NCI-H2196 (cell line): ENCODE results near the gene TJAP1.

ENCODE experiments used
- DNase-seq: peaks from one replicate; lab custom pipeline; 2025; ENCODE audit not compliant: unreplicated experiment; lab: John Stamatoyannopoulos, UW

TJAP1 gene

GRCh38 chr6:43504756-43505593 is 27.6 kb downstream of the TJAP1 start:
- no peak for DNase-seq

DNA sequence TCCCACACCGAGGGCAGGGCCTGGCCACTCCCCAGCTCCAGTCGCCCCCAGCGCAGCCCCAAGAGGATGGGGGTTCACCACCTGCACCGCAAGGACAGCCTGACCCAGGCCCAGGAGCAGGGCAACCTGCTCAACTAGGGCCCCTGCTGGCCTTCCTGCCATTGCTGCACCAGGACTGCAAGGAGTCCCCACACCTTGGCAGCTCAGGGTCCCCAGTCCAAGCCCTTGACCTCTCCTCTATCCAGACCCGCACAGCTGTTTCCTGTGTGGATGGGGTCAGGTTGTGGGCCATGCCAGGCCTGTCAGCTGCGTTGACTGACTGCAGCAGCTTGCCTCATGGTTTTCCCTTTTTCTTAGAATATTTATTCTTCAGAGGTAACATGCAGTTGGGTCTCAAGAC is 28.3 kb downstream of the TJAP1 start:
- DNase-seq = no peak

DNA sequence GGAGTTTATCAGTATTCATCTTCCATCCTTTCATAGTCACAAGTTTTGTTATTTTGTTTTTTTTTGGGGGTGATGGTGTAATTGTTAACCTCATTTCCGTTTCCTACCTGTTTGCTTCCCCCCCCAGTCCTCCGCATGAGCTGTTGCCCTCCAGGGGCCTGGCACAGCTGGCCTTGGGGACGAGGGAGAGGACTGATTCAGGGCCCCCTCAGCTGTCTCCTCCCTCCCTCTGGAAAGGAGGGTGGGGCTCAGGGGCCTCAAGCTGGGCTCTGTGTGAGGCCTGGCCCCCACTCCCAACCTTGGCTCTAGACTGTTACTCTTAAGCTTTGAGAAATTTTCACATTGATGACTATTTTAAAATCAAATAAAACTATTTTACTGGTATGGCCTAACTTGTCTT is 28.8 kb downstream of the TJAP1 start:
- no peak for DNase-seq

DNA sequence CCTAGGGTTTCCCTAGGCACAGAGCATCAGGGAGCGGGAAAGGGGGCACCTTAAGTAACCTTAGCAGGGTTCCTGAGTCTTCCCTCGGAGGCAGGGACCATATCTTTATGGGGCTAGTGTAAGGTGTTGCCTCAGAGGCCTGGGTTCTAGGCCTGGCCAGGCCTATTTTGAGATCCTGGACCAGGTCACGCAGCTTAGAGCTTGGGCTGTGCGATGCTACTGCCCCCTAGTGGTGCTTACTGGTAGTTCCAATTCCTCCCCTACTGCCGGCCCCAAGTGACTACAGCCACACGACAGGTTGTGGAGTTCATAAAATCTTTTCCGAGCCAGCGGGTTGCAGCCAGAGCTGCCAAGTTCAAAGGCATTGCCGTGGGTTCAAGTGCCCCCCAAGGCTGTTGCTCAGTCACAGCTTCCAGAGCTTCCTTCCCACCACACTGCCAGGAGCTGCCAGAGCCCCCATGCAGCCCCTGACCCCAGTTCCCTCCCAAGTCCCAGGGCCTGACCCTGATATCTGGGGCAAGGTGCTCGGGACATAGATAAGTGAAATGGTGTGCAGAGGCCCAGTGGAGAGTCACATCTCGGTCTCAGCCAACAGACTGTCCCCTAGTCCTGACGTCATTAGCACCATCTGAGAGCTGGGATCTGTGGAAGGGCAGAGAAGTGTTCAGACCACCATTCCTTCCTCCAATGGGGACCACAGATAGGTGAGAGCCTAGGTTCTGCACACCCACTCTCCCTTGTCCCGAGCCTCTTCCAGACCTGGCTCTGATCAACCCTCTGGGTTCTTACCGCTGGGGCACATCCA is 29.5 kb downstream of the TJAP1 start:
- DNase-seq = peak; percentile 81

DNA sequence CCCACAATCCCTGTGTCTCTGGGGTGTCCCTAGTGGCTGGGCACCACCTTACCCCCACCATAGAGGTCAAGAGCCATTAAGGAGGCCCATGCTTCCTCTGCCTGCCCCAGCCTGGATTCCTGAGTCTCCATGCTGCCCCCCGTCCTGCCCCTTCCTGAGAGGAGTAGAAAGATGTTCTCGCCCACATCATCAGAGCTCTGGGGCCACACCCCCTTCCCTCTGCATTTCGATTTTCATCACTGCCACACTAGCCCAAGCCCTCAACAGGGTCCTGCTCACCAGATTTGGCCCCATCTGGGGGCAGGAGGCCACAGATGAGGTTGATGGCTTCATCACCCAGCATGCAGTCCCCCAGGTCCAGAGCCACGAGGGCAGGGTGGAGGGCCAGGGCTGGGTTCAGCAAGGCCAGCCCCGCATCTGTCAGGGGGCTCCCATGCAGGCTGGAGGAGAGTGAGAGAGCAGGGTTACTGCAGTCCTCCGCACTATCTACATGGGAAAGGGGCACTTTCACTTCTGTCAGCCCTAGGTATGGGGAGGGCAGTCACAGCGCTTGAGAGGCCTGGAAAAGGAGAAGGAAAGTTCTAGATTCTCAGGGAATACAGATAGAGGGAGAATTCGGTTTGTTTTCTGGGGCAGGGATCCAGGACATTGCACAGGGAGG is 31.2 kb downstream of the TJAP1 start:
- no peak for DNase-seq

- DNase-seq = no peak
These were observed 32.0 kb downstream of the TJAP1 start for GRCh38 chr6:43509142-43509983.

DNA sequence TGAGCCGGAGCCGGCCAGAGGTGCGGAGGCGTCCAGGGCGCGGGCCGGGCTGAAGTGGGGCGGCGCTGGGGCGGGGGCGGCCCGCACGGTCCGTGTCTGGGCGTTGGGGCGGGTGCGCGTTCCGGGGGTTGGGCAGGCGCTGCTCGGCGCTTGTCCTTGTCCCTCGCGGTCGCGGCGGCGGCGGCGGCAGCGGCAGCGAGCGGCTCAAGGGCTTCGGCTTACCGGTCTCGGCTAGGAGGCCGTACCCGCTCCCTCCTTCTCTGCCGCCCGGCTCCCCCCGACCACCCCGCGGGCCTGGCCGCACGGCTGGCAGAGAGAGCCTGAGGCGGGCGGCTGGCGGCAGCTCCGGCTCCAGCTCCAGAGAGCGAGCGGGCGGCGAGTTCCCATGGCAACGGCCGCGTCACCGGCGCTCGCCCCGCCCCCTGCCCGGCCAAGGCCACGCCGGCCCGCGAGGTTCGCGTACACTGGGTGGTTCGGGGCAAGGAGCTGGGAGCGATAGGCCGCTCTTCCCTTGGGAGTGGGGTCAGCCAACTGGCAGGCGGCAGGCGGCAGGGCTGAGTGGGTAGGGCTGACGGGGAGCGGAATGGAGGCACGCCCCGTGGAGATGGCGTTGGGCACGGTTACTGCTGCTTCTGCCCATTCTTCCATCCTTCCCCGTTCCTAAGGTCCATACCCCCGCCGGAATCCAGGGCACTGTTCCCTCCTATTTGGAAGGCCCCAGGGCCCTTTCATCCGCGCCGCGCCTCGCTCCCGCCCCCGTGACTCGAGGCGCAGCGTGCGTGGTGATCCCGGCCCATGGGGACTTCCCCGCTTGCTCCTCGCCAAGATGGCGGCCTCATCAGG is 32.8 kb downstream of the TJAP1 start, which contains the start of gene LRRC73:
LRRC73 (minus strand) TSS at position 363 of the 843 bp plus-strand sequence. CDS start 561 bp downstream, outside the sequence.
- peak; percentile 86 for DNase-seq

GRCh38 chr6:43510827-43511163 is 33.4 kb downstream of the TJAP1 start:
- DNase-seq = no peak

DNA sequence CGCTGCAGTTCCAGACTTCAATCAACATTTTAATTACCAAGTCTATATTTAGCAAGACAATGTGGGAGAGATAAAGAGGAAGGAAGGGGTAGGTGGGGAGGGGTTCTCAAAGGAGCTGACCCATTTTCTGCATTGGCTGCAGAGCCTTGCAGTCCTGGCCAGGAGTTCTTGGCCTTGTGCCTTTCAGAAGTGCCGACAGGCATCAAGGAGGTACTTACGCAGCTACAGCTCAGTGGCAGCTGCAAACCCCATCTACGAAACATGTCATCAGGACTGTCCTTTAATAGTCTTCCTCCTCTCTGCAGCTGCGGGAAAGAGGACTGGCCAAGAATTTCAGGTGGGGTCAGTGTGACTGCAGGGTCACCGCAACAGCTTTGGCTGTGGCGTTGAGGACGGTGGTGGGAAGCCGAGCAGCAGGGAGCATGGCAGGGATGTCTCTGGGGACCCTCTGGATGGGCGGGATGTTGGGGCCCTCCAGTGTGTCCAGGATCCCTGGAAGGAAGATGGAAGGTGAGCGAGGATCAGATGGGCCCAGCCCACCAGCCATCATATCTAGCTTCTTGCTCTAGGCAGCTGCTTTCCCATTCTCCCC is 34.5 kb downstream of the TJAP1 start:
- no peak for DNase-seq

- DNase-seq = no peak
These were observed 38.4 kb downstream of the TJAP1 start for GRCh38 chr6:43515808-43516207.

- no peak for DNase-seq
These were observed 39.0 kb downstream of the TJAP1 start for GRCh38 chr6:43516367-43516696.

DNA sequence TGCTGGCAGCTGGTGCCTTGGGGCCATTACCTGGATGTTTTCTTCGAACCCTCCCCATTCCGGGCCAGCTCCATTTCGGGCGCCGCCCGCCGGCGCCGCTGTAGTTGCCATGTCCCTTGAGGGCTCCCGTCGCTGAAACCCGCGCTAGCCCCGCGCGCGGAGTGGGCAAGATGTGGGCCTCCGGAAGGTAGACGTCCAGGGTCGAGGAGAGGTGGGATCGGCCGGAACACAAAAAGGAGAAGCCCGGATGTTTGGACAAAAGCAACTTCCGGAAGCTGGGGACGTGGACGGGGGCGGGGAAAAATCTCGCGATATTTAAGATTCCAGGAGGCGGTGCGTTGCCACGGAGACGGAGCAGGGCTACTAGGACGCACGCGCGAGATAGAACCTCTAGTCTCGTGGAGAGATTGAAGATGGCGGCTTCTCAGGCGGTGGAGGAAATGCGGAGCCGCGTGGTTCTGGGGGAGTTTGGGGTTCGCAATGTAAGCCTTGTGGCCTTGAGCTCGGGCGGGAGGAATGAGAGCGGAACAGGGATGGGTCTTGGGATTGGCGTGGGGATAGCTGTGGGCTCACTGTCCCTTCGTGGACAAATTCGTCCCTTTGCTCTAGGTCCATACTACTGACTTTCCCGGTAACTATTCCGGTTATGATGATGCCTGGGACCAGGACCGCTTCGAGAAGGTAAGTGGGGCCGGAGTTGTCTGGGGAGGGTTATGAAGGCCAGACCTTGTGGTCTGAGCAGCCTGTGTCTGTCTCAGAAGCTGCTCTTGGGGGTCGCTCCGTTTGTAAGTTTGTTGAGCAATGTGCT is 39.5 kb downstream of the TJAP1 start, which contains the start of the genes POLR1C and YIPF3:
POLR1C (plus strand) TSS at position 393 of the 808 bp plus-strand sequence; CDS start at position 414, 21 bp downstream.
YIPF3 (minus strand) TSS at position 230 of the 808 bp plus-strand sequence; CDS start at position 111, 119 bp downstream.
- peak; percentile 99 for DNase-seq

GRCh38 chr6:43517505-43518357 is 40.4 kb downstream of the TJAP1 start:
- DNase-seq = no peak

- no peak for DNase-seq
These were observed 42.7 kb downstream of the TJAP1 start for GRCh38 chr6:43520097-43520496.

DNA sequence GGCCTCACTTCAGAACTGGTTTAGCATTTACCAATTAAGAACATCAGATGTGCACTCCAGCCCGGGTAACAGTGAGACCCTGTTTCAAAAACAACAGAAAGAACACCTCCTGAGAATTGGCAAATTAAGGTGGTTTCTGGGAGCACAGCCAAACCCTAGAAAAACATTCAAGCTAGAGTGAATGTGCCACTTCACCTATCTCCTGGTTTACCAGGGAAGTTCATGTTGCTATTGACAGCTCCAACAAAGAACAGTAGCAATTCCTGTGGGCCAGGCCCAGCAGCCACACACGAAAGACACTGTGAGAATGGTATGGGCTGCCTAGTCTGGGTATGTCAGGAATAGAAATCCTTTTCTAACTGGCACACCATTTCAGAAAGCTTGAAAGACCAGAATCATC is 44.5 kb downstream of the TJAP1 start:
- peak; percentile 41 for DNase-seq

GRCh38 chr6:43522547-43523261 is 45.3 kb downstream of the TJAP1 start:
- DNase-seq = no peak

- DNase-seq = no peak
These were observed 45.9 kb downstream of the TJAP1 start for GRCh38 chr6:43523284-43523683.
